ENCODE results near the gene MROH9.
A peak's percentile ranks its signal among the peaks of the same experiment; 100 is the strongest.

The MROH9 gene

GRCh38 chr1:171061425-171062143 is 126.2 kb downstream of the MROH9 start:
- no peak for DNase-seq (ENCODE audit: low spot score)
- in situ Hi-C loops (cut with MboI; ENCODE audit: low sequenced_read_pairs, unreplicated experiment), result no loop called here
- TF ChIP-seq CTCF (IDR thresholded peaks at IDR 0.05; ENCODE audit: borderline replicate concordance, control extremely low read depth, extremely low read depth, insufficient read depth, missing control alignments), result no peak

- in situ Hi-C loops (cut with MboI; ENCODE audit: low sequenced_read_pairs, unreplicated experiment), result no loop called here
- TF ChIP-seq CTCF (IDR thresholded peaks at IDR 0.05; ENCODE audit: borderline replicate concordance, control extremely low read depth, extremely low read depth, insufficient read depth, missing control alignments), result no peak
- no peak for DNase-seq (ENCODE audit: low spot score)
Observed at GRCh38 chr1:171062902-171063301, 127.6 kb downstream of the MROH9 start.

- no peak for DNase-seq (ENCODE audit: low spot score)
- no peak for TF ChIP-seq CTCF (IDR thresholded peaks at IDR 0.05; ENCODE audit: borderline replicate concordance, control extremely low read depth, extremely low read depth, insufficient read depth, missing control alignments)
- in situ Hi-C loops (cut with MboI; ENCODE audit: low sequenced_read_pairs, unreplicated experiment), result no loop called here
Observed at GRCh38 chr1:171075041-171075440, 139.7 kb downstream of the MROH9 start.

GRCh38 chr1:171081314-171081753 is 146.0 kb downstream of the MROH9 start:
- in situ Hi-C loops (cut with MboI; ENCODE audit: low sequenced_read_pairs, unreplicated experiment), result no loop called here
- no peak for TF ChIP-seq CTCF (IDR thresholded peaks at IDR 0.05; ENCODE audit: borderline replicate concordance, control extremely low read depth, extremely low read depth, insufficient read depth, missing control alignments)
- peak; percentile 20 for DNase-seq (ENCODE audit: low spot score)

GRCh38 chr1:171081763-171082201 is 146.4 kb downstream of the MROH9 start:
- no peak for DNase-seq (ENCODE audit: low spot score)
- in situ Hi-C loops (cut with MboI; ENCODE audit: low sequenced_read_pairs, unreplicated experiment), result no loop called here
- no peak for TF ChIP-seq CTCF (IDR thresholded peaks at IDR 0.05; ENCODE audit: borderline replicate concordance, control extremely low read depth, extremely low read depth, insufficient read depth, missing control alignments)

GRCh38 chr1:171082606-171083005 is 147.3 kb downstream of the MROH9 start:
- TF ChIP-seq CTCF (IDR thresholded peaks at IDR 0.05; ENCODE audit: borderline replicate concordance, control extremely low read depth, extremely low read depth, insufficient read depth, missing control alignments), result no peak
- no peak for DNase-seq (ENCODE audit: low spot score)
- in situ Hi-C loops (cut with MboI; ENCODE audit: low sequenced_read_pairs, unreplicated experiment), result no loop called here
